Left kidney (tissue), 2 donors: ENCODE measurements around the gene TBX10. TPM values are rescaled to one million over a fixed set of nuclear protein-coding genes. Genes with fewer than 3 reads are reported as not detected.
"Not testable (repeated sequence)": the region's sequence is repeated elsewhere in the genome, so short reads cannot be mapped to it uniquely, and the experiment has no call there.

ENCODE experiments used
- DNase-seq: peaks from one replicate; pipeline ENCODE4 v3.0.0-alpha.2; 2013
- polyA plus RNA-seq: library from polyadenylated mRNA; unstranded; fragments of 120-200 nt; gene quantifications from one replicate; pipeline ENCODE4 v1.2.1, GENCODE V29; 2013; ENCODE audit not compliant: insufficient read length

TBX10 gene
- polyA plus RNA-seq, 1 donor: not detected

DNA sequence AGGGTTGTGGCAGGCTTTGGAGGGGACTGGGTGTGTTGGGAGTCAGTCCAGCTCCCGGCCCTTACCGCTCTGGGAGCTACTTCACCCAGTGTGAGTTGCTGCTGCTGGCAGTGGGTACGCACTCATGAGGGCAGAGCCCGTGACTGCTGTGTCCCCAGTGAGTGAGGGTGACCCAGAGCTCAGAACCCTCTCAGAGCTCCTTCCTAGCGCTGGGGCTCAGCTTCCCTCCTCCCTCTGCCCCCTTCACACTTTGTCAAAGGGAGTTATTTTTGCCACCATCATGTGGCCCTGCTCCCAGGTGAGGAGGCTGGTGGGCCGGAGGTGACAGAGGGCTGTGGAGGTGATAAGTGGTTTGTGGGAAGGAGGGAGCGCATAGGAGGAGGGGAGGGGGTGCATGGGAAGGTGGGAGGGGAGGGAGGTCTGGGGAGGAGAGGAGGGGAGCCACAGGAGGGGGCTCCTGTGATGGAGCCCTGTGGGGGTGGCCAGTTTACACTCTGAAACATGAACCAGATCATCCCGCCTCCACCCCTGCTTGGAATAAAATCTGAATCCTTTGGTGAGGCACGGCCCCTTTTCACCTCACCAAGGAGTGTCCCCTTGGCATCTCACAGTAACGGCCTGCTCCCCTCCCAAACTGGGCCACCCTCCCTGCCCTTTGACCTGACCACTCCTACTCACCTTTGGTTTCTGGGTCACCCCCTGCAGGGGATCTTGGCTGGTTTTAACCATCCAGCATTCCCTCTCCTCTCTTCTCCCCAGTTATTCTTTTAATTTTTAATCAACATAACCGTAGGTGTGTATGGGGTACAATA is 22.9 kb downstream of the TBX10 start:
- DNase-seq: no peak

DNA sequence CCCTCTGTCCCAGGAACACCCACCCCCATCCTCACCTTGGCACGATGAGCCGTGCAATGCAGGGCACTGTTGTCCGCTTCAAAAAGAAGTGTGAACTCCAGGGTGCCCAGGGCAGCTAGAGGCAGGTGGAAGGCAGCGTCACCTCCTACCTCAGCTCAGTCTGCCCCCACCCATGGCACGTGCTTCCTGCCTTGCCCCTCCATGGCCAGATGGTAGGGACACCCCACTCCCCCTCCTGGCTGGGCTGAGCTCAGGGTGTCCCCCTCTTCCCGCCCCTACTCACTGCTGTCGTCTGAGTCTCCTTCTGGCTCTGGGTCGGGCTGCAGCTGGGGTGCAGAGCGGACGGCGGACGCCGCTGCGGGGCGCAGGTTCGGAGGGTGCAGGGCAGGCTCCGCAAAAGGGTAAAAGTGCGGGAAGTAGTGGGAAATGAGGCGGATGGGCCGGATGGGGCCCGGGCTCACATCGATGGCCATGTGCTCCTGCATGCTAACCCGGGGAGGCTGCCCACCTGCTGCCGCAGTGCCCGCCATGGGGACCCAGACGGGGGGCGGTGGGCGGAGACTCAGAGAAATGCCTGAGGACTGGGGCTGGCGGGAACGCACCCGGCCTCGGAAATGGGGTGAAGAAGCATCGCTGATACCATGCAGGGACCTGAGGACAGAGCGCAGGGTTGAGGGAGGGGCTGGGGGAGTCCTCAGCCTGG is 23.7 kb downstream of the TBX10 start:
- DNase-seq: no peak

DNA sequence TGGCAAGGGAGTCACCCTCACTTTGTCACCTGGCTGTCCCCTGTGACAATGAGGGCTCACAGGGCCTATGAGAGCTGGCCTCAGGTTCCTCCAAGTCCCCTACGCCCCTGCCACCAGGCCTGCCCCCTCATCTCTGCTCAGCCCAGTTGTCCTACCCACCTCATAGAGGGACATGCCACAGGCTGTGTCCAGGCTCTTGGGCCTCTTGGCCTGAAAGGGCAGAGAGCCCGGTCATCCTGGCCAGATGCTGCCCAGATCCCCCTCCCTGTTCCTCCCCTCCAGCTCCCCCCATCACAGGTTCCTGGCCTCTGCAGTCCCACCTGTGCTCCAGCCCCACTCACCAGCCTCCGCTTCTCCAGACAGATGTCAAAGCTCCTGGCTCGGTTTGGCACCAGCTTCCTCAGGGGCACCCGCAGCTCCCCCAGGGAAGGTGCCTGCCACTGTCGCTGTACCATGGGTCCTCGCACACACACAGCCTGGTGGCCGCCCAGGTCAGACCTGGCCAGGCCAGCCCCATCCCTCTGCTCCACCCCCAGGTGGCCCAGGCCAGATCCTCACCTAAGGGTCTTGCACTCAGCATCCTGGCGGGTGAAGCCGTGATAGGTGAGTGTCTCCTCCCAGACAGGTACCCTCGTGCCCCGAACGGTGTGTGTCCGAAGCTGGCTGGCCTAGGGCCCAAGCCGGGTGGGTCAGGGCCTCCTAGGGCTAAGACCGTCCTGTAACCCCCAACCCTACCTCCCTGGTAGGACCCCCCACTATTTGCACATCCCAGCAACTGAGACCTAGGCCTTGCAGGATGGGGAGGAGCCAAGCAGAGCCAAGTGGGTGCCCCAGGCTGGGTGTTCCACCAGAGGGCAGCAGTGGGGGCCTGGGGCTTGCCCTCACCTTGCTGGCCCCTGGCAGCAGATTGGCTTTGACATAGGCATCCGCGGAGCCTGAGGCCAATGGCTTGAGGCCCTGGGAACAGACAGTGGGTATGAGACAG is 24.5 kb downstream of the TBX10 start:
- DNase-seq: no peak

GRCh38 chr11:67613960-67614715 is 25.4 kb downstream of the TBX10 start:
- peak; percentile 37 for DNase-seq

DNA sequence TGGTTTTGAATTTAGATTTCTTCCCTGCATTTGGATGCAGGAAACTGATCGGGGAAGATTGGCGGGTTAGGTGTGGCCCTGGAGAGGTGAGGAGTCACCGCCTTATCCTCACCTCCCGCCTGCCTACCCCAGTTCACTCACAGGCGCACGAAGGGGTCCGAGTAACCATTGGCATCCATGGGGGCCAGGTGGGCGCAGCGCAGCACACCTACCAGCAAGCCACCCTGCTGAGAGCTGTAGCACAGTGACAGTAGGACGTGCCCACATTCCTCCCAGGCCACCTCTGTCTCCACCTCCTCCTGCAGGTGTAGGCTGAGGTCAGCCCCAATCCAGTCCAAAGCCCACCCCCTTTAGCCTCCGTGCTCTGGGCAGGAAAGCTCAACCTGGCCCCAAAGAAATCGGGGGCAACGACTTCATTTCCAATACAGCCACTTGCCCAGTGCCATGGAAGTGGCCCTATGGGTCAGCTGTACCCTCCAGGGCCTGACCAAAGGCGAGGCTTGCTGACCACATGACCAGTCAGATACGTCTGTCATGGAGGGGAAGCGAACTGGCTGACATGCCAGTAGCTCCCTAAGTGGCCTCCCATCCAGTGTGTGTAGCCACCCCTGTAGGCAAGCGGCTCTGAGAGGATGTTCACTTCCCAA is 26.1 kb downstream of the TBX10 start:
- DNase-seq: no peak

DNA sequence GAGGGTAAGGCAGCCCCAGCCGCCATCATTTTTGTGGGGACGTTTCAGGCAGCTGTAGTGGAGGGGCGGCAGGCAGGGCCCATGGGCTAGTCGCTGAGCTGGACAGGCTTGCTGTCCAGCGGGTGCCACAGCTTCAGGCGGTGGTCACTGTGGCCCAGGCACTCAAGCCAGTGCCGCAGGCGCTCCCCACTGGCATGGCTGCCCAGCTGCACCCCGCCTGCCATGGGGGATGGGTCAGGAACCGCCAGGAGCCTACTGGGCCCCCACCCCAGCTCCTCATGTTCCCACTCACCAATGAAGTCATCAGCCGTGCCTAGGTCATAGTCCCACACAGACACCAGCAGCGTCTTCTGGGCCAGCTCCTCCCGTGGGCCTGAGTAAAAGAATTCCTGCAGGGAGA is 26.8 kb downstream of the TBX10 start:
- DNase-seq: no peak

DNA sequence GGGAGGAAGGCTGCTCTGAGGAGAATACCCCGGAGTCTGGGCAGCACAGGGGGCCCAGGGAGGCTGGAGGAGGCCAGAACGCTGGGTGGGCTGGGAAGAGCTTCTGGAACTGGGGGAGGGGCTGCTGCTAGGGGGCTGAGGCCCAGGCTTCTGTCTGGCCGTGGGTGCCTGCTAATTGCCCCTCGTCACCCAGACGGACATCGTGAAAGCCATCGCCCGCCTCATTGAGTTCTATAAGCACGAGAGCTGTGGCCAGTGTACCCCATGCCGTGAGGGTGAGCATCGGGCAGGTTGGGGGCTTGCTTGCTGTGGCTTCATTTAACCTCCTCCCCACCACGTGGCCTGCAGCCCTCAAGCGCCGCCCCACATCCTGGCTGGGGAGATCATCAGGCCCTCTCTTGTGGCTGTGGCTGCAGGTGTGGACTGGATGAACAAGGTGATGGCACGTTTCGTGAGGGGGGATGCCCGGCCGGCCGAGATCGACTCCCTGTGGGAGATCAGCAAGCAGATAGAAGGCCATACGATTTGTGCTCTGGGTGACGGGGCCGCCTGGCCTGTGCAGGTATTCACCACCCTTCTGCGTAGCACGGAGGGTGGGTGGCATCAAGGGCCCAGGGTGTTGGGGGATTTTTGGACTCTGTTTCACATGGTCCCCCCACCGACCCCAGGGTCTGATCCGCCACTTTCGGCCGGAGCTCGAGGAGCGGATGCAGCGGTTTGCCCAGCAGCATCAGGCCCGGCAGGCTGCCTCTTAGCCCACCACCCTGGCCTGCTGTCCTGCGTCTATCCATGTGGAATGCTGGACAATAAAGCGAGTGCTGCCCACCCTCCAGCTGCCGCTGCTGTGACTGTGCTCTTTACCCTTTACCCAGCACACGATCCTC is 27.6 kb downstream of the TBX10 start:
- DNase-seq: no peak

GRCh38 chr11:67611165-67611564 is 28.4 kb downstream of the TBX10 start:
- DNase-seq: no peak

DNA sequence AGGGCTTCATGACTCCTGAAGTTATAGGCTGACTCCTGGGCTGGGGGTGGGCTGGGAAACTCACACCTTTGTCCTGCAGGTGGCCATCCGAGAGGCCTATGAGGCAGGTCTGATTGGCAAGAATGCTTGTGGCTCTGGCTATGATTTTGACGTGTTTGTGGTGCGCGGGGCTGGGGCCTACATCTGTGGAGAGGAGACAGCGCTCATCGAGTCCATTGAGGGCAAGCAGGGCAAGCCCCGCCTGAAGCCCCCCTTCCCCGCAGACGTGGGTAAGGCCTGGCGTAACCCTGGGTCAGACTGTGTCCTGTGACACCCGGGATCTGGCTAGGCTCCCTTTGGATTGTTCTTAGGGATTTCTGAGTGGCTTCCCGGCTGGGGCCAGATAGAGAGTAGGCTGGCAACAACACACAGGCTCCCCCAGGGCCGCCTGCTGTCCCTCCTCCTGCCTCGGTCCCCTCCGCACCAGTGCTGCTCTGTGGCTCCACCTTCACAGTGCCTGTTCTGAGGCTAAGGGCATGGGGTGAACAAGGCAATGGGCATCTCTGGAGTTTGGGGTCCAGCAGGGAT is 29.2 kb downstream of the TBX10 start:
- no peak for DNase-seq

- no peak for DNase-seq
Observed at GRCh38 chr11:67609316-67609715, 30.2 kb downstream of the TBX10 start.

DNA sequence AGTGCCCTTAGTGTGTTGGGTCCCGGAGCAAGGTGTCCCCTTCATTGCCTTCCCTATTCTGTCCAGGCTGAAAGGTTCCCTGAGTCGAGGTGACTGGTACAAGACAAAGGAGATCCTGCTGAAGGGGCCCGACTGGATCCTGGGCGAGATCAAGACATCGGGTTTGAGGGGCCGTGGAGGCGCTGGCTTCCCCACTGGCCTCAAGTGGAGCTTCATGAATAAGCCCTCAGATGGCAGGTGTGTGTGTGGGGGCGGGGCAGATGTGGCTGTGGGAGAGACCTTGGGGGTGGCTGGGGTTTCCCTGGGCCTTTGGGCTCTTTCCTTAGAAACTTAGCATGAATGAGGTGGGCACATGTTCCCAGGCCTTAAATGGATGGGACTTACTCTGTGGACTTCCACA is 31.1 kb downstream of the TBX10 start:
- DNase-seq: no peak

DNA sequence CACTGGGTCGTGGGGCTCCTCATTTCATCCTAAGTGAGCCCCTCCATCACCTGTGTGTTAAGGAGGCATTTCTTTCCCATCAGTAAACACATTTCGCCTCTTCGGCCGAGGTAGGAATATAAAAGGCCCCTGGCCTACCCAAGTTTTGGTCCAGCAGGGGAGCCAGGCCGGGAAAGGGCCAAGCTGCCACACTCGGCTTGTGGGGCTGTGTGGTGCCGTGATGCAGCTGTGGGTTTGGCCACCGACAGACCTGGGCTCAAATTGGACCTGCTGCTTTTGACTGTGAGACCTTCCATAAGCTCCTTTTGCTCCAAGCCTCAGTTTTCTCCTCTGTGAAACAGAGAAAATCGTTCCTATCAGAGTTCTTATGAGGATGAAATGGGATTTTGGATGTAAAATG is 32.1 kb downstream of the TBX10 start:
- DNase-seq: no peak

- DNase-seq: peak; percentile 96
Observed at GRCh38 chr11:67606492-67607295, 32.9 kb downstream of the TBX10 start, which contains the start of gene NDUFV1. Gene NDUFV1 (plus strand): TSS chr11:67606936. CDS start chr11:67607005, 69 bp downstream.

DNA sequence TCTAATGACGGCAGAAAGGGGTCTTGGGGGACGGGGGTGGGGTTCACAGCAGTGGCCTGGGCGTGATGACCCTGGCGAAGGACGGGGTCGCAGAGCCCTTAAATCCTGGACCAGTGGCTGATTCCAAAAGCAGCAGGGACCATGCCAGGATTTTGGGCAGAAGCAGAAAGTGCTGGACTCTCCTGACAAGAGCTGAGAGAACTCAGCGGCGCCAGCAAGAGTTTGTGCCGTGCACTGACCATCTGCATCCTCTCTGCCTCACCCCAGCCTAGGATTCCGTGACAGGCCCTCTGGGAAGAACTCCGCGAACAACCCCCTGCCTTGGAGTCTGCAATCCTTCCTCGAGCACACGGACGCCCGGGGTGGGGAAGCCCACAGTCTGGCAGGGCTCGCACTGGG is 33.5 kb downstream of the TBX10 start:
- no peak for DNase-seq

DNA sequence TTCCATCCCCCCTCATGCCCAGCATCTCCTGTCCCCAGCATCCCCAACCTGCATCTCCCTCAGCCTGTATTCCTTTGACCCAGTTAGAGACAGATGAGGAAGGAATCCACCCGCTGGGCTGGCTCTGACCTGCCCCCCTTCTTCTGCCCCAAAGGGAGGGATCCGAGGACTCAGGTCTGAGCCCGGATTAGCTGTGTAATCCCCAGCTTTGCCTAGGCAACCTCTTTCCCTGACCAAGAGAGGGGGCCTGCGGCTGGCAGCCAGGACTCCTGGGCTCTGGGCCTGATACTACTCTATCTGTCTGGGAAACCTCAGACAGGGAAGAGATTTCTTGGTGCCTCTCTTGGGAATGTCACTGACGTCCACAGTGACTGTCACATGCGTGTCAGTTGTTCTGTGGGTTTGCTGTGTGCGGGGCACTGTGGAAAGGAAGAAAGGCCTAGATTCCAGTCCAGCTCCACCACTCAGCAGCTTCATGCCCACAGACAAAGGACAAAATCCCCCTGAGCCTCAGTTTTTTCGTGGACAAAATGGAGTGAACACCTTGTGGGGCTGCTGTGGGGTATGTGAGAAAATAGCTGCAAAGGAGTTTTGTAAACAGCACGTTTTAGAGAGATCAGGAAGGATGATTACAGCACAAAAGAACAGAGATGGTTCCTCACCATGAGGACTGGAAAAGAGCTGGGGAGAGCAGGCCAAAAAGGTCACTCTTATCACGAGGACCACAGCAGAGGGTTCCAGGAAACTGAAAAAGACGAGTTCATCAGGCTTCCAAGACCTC is 34.1 kb downstream of the TBX10 start:
- DNase-seq: no peak

GRCh38 chr11:67604815-67605214 is 34.7 kb downstream of the TBX10 start:
- no peak for DNase-seq

- DNase-seq: not testable (repeated sequence)
Observed at GRCh38 chr11:67604119-67604518, 35.4 kb downstream of the TBX10 start.

GRCh38 chr11:67601098-67601497 is 38.5 kb downstream of the TBX10 start:
- DNase-seq: no peak
